Measurements from ENCODE around the gene C4orf50. TPM values are rescaled to one million over a fixed set of nuclear protein-coding genes. Genes with fewer than 3 reads are reported as not detected.

The C4orf50 gene
- total and polyA plus RNA-seq, 7 donors = not detected

DNA sequence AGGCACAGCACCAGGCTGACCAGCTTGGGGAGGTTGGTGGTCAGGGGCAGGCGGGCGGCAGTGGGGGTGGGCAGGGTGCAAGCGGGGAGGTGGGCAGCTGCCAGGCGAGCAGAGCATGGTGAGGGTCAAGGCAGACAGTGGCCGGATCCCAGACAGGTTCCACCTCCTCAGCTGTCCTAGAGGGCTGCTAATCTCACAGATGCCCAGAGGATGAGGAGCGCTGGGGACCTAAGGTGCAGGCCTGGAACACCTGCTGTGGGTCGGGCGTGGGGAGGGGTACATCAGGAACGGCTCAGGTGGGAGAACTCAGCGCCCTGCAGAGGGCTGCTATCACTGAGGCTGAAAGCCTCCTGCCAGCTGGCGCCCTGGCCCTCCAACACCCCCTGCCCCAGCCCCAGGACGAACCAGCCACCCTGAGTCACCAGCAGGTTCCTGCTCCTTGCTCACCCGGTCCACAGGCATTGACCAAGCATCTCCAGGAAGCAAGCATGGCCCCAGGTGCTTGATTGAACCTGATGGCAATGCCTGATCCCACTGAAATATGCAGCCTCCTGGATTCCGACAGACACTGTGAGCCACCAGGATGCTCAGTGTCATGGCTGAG, 28.4 kb upstream of the C4orf50 start:
- no peaks in the 10 kb centered on the region for H3K36me3 ChIP-seq (ENCODE audit: insufficient read depth in 1 of 2, low read depth in 1 of 2)
- ATAC-seq (no peak), DNase-seq (no peak)
- TF ChIP-seq, protein P1, sequence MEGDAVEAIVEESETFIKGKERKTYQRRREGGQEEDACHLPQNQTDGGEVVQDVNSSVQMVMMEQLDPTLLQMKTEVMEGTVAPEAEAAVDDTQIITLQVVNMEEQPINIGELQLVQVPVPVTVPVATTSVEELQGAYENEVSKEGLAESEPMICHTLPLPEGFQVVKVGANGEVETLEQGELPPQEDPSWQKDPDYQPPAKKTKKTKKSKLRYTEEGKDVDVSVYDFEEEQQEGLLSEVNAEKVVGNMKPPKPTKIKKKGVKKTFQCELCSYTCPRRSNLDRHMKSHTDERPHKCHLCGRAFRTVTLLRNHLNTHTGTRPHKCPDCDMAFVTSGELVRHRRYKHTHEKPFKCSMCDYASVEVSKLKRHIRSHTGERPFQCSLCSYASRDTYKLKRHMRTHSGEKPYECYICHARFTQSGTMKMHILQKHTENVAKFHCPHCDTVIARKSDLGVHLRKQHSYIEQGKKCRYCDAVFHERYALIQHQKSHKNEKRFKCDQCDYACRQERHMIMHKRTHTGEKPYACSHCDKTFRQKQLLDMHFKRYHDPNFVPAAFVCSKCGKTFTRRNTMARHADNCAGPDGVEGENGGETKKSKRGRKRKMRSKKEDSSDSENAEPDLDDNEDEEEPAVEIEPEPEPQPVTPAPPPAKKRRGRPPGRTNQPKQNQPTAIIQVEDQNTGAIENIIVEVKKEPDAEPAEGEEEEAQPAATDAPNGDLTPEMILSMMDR (IDR thresholded peaks at IDR 0.05) = no peak
- intact Hi-C loops (cut with DNase I) = no loop called here
- no peaks in the 10 kb centered on the region for H3K9me3 ChIP-seq
- H3K27me3 ChIP-seq (ENCODE audit: insufficient read depth in 3 of 3, low read length in 2 of 3) = peaks cover 0 to 13% (median 5%) of the 10 kb centered on the region in 3 donors
- no peaks in the 10 kb centered on the region for H3K4me1 ChIP-seq
- no peak overlapping the region for H3K27ac ChIP-seq
- 77 to 82% (median 78%) methylated on average over 13 to 14 of the region's 14 CpGs for WGBS, 3 donors
- no peak overlapping the region for H3K4me3 ChIP-seq

DNA sequence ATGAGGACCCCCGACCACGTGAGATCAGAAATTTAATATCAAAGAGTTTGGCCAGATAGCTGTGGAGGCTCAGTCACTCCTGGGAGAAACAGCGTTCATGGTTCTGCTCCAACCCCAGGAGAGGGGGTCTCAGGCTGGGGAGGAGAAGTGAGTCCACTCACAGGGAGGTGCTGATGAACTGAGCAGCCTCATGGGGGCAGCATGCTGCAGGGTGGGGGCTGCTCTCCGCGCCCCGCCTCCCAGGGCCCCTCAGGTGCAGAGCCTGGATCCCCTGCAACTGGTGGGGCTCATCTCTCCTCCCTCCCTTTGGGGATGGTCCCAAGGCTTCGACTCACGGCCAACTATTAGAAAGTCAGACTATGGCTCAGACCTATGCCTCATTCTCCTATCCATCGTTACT, 26.6 kb upstream of the C4orf50 start:
- DNase-seq = no peak
- intact Hi-C loops (cut with DNase I) = no loop called here
- Histone ChIP-seq H3K4me3 (no peak overlapping the region), H3K27me3 (ENCODE audit: insufficient read depth in 3 of 3, low read length in 2 of 3) (peaks cover 0 to 3% (median 3%) of the 10 kb centered on the region in 3 donors), H3K36me3 (ENCODE audit: insufficient read depth in 1 of 2, low read depth in 1 of 2) (no peaks in the 10 kb centered on the region), H3K27ac (no peak overlapping the region), H3K9me3 (no peaks in the 10 kb centered on the region), H3K4me1 (no peaks in the 10 kb centered on the region)
- 27 to 32% (median 28%) methylated on average over 9 of the region's 9 CpGs for WGBS, 3 donors
- ATAC-seq = no peak
- TF ChIP-seq, protein P1 (IDR thresholded peaks at IDR 0.05) = no peak

DNA sequence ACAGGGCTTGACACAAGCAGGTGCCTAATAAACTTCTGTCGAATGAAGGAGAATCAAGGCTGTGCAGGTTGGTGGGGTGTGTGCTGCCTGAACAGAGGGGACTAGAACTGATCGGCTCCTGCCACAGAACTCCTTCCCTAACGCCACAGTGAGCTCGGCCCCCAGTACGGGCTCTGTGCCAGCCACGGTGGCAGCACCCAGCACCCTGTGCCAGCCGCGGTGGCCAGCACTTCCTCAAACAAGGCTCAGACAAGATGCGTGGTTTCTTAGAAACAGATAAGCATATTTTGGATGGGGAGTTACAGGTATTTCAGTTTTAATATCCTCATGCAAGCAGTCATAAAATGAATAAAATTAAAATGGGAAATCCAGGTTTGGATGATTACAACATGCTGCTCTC, 26.0 kb upstream of the C4orf50 start:
- Histone ChIP-seq H3K9me3 (no peaks in the 10 kb centered on the region), H3K27me3 (ENCODE audit: insufficient read depth in 3 of 3, low read length in 2 of 3) (peaks cover 0 to 3% (median 3%) of the 10 kb centered on the region in 3 donors), H3K4me1 (no peaks in the 10 kb centered on the region), H3K4me3 (no peak overlapping the region), H3K36me3 (ENCODE audit: insufficient read depth in 1 of 2, low read depth in 1 of 2) (no peaks in the 10 kb centered on the region), H3K27ac (no peak overlapping the region)
- WGBS, 3 donors = 56 to 65% (median 57%) methylated on average over 9 of the region's 9 CpGs
- intact Hi-C loops (cut with DNase I) = no loop called here
- TF ChIP-seq, protein P1 (IDR thresholded peaks at IDR 0.05) = no peak
- ATAC-seq (no peak), DNase-seq (no peak)

DNA sequence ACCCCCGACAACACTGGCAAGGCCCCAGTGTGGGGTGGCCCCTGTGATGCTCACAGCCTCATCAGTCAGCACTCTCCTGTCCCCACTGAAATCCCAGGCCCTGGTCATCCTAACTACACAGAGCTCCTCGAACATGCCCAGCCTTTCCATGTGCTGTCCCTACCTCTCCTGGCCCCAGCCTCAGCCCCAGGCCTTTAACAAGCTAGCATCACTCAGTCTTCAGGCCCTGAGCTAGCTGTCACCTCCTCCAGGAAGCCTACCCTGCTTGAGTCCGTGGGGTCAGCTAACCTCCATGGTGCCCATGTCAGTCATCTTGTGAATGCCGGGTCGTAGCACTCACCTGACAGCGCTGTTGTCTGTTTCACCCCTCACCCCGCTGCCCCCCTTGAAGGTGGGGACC, 25.6 kb upstream of the C4orf50 start:
- no peak for ATAC-seq
- Histone ChIP-seq H3K4me3 (no peak overlapping the region), H3K36me3 (ENCODE audit: insufficient read depth in 1 of 2, low read depth in 1 of 2) (no peaks in the 10 kb centered on the region), H3K27ac (no peak overlapping the region), H3K27me3 (ENCODE audit: insufficient read depth in 3 of 3, low read length in 2 of 3) (peaks cover 0 to 3% (median 3%) of the 10 kb centered on the region in 3 donors), H3K9me3 (no peaks in the 10 kb centered on the region), H3K4me1 (no peaks in the 10 kb centered on the region)
- intact Hi-C loops (cut with DNase I) = no loop called here
- no peak for DNase-seq
- 82 to 91% (median 89%) methylated on average over 7 of the region's 7 CpGs for WGBS, 3 donors
- TF ChIP-seq, protein P1 (IDR thresholded peaks at IDR 0.05) = no peak

DNA sequence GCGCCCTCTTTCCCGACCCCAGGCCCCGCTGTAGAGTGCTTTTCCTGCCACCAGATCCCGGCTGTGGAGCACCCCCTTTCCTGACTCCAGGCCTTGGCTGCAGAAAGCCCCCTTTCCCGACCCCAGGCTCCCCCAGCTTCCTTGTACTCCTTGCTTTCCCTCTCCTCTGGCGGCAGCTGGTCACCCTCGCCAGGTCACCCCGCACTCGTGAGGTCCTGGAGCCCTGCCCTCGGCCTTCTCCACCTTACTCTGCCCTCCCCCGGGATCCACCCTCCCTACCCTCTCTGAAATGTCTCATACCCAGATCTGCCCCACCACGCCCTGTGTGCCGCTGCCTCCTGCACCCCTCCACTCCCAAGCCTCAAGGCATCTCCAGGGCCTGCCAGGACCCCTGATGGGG, 25.0 kb upstream of the C4orf50 start:
- no peaks in the 10 kb centered on the region for H3K36me3 ChIP-seq (ENCODE audit: insufficient read depth in 1 of 2, low read depth in 1 of 2)
- no peak overlapping the region for H3K4me3 ChIP-seq
- intact Hi-C loops (cut with DNase I) = no loop called here
- WGBS, 3 donors = 71 to 75% (median 71%) methylated on average over 13 of the region's 13 CpGs
- ATAC-seq = no peak
- H3K9me3 ChIP-seq = no peaks in the 10 kb centered on the region
- DNase-seq = no peak
- peaks cover 0 to 3% (median 3%) of the 10 kb centered on the region in 3 donors for H3K27me3 ChIP-seq (ENCODE audit: insufficient read depth in 3 of 3, low read length in 2 of 3)
- TF ChIP-seq, protein P1 (IDR thresholded peaks at IDR 0.05) = no peak
- H3K4me1 ChIP-seq = no peaks in the 10 kb centered on the region
- no peak overlapping the region for H3K27ac ChIP-seq
